Right renal pelvis (tissue), 4 donors: ENCODE data around the gene CEP85. TPM values are rescaled to one million over a fixed set of nuclear protein-coding genes. Genes with fewer than 3 reads are reported as not detected.

Experiments
- polyA plus RNA-seq, 4 donors: library from polyadenylated mRNA; unstranded; fragments of 120-200 nt; gene quantifications; one replicate each; pipeline ENCODE4 v1.2.1, GENCODE V29; 2013; ENCODE audit not compliant: insufficient read length in 4 of 4

The CEP85 gene
- polyA plus RNA-seq, 4 donors: 13.4 to 17.1 (median 15.9) TPM

Other genes with a start within 250 kb of the CEP85 start
- 10 to 100 TPM; 17.1 to 22.2 (median 19.1) TPM for gene PAFAH2, start 236.1 kb upstream of the CEP85 start, polyA plus RNA-seq
- 1 to 10 TPM; 1.0 to 1.7 (median 1.4) TPM for gene EXTL1, start 212.4 kb upstream of the CEP85 start, polyA plus RNA-seq
- gene SLC30A2, start 188.1 kb upstream of the CEP85 start, polyA plus RNA-seq: 1 to 10 TPM; 3.1 to 6.8 (median 4.8) TPM
- gene TRIM63, start 166.6 kb upstream of the CEP85 start, polyA plus RNA-seq: under 1 TPM; 0.51 to 0.86 (median 0.77) TPM
- 10 to 100 TPM; 17.9 to 23.1 (median 22.2) TPM for gene PDIK1L, start 122.4 kb upstream of the CEP85 start, polyA plus RNA-seq
- 1 to 10 TPM; 1.2 to 1.7 (median 1.3) TPM for gene FAM110D, start 75.1 kb upstream of the CEP85 start, polyA plus RNA-seq
- gene C1orf232, start 65.2 kb upstream of the CEP85 start, polyA plus RNA-seq: under 1 TPM in 1 of 4 donors, not detected in 3; 0.17 TPM
- gene ZNF593, start 64.3 kb upstream of the CEP85 start, polyA plus RNA-seq: 10 to 100 TPM; 11.4 to 29.1 (median 14.6) TPM
- gene ZNF593OS, start 62.4 kb upstream of the CEP85 start, polyA plus RNA-seq: 1 to 10 TPM in 2 of 4 donors, under 1 TPM in 2; 0.61 to 1.3 (median 1.1) TPM
- gene CNKSR1, start 56.7 kb upstream of the CEP85 start, polyA plus RNA-seq: 10 to 100 TPM; 10.7 to 16.2 (median 14.0) TPM
- under 1 TPM in 1 of 4 donors, not detected in 3; 0.08 TPM for gene CATSPER4, start 43.6 kb upstream of the CEP85 start, polyA plus RNA-seq
- gene SH3BGRL3, start 45.9 kb downstream of the CEP85 start, polyA plus RNA-seq: 100 to 1,000 TPM in 3 of 4 donors, 10 to 100 TPM in 1; 99.2 to 120 (median 108) TPM
- 10 to 100 TPM; 36.2 to 48.0 (median 38.8) TPM for gene UBXN11, start 72.4 kb downstream of the CEP85 start, polyA plus RNA-seq
- 1 to 10 TPM; 1.7 to 8.7 (median 4.8) TPM for gene CD52, start 83.8 kb downstream of the CEP85 start, polyA plus RNA-seq
- 1 to 10 TPM in 1 of 4 donors, under 1 TPM in 3; 0.31 to 1.6 (median 0.83) TPM for gene CRYBG2, start 119.9 kb downstream of the CEP85 start, polyA plus RNA-seq
- under 1 TPM in 1 of 4 donors, not detected in 3; 0.06 TPM for gene ZNF683, start 138.6 kb downstream of the CEP85 start, polyA plus RNA-seq
- under 1 TPM; 0.04 to 0.09 (median 0.06) TPM for gene LIN28A, start 176.6 kb downstream of the CEP85 start, polyA plus RNA-seq
- gene DHDDS, start 198.1 kb downstream of the CEP85 start, polyA plus RNA-seq: 10 to 100 TPM; 30.5 to 34.3 (median 33.2) TPM
- gene HMGN2, start 238.2 kb downstream of the CEP85 start, polyA plus RNA-seq: 1,000 to 10,000 TPM; 1,113 to 1,261 (median 1,185) TPM